VCaP (cell line): Measurements from ENCODE around the gene CAPZB.

Experiments
- H3K27ac ChIP-seq: fragments of 450-650 bp; 2 replicates; pipeline ENCODE4 v1.5.1; 2017
- TF ChIP-seq, protein P1 (sequence below): fragments of 450-650 bp; conservative IDR thresholded peaks from 2 replicates; pipeline ENCODE4 v1.5.1; 2017; ENCODE audit warnings: mild to moderate bottlenecking, moderate library complexity

CAPZB gene

GRCh38 chr1:19465650-19466049 is 19.7 kb downstream of the CAPZB start:
- TF ChIP-seq, protein P1, sequence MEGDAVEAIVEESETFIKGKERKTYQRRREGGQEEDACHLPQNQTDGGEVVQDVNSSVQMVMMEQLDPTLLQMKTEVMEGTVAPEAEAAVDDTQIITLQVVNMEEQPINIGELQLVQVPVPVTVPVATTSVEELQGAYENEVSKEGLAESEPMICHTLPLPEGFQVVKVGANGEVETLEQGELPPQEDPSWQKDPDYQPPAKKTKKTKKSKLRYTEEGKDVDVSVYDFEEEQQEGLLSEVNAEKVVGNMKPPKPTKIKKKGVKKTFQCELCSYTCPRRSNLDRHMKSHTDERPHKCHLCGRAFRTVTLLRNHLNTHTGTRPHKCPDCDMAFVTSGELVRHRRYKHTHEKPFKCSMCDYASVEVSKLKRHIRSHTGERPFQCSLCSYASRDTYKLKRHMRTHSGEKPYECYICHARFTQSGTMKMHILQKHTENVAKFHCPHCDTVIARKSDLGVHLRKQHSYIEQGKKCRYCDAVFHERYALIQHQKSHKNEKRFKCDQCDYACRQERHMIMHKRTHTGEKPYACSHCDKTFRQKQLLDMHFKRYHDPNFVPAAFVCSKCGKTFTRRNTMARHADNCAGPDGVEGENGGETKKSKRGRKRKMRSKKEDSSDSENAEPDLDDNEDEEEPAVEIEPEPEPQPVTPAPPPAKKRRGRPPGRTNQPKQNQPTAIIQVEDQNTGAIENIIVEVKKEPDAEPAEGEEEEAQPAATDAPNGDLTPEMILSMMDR = no peak
- H3K27ac ChIP-seq = no peak overlapping the region

GRCh38 chr1:19465123-19465522 is 20.2 kb downstream of the CAPZB start:
- TF ChIP-seq, protein P1 = no peak
- no peak overlapping the region for H3K27ac ChIP-seq

GRCh38 chr1:19464696-19465095 is 20.6 kb downstream of the CAPZB start:
- no peak overlapping the region for H3K27ac ChIP-seq
- TF ChIP-seq, protein P1 = no peak

DNA sequence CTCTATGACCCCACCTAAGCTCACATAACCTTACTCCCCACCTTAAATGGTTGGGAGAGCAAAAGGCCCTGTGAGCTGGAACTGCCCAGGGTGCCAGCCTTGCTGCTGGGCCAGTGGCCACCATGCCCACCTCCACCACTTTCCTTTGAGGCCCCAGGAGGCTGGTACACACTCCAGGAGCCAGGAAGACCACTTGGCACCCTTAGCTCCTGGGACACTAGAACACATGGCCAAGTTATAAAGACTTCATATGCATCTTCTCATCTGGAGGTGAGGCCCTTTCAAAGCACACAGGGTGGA is 21.9 kb downstream of the CAPZB start:
- TF ChIP-seq, protein P1 = no peak
- H3K27ac ChIP-seq = peak overlapping the region; percentile 26; the same call in 1 of the 2 replicates

DNA sequence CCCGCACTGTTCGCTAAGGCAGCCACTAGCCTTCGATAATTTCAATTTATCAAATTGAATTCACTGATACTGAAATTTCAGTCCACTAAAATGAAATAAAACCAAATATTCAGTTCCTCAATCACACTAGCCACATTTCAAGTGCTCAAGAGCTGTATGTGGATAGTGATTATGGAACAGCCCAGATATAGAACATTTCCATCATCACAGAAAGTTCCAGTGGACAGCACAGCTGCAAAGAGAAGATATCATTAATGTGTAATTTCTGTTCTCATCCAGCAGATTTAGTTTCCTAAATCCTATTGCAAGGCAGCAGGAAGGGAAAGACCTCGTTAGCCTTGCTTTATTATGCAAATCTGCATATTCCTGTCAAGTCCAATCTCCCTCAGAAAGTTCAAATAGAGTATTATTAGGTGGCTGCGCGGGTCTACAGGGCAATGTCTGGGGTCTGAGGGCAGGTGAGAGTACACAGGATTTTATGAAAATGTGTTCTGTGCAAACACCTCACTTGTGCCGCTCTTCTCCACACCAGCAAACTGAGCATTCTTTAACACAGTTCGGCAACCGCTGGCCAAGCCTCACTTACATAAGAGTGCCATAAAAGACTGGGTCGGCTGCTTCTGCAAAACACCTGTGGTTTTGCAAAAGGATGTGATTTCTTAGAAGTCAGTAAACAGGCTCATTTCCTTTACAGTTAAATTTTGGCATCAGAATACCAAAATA is 22.4 kb downstream of the CAPZB start:
- TF ChIP-seq, protein P1 = no peak
- H3K27ac ChIP-seq = peak overlapping the region; percentile 26; the same call in 1 of the 2 replicates

DNA sequence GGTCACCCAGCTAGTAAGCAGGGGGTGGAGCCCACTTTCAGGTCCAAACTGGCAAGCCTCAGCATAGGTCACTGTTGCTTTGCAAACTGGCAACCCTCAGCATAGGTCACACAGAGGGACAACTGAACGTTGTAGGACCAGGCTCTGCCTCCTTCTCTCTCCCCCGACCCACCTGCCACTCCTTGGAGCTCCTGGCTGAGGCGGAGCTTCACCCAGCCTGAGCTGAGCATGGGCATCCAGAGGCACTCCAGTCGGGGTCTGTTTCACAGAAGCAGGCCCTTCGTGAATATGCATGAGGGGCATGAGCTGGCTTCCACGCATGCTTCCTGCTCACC is 24.2 kb downstream of the CAPZB start:
- no peak overlapping the region for H3K27ac ChIP-seq
- TF ChIP-seq, protein P1 = no peak

- H3K27ac ChIP-seq = no peak overlapping the region
- TF ChIP-seq, protein P1 = no peak
Measured at GRCh38 chr1:19460535-19461219, 24.7 kb downstream of the CAPZB start.
